GM18498 (cell line): Measurements from ENCODE around the gene CREB5.
"Not testable (repeated sequence)": the region's sequence is repeated elsewhere in the genome, so short reads cannot be mapped to it uniquely, and the experiment has no call there.

Experiments
- ATAC-seq: cut with Tn5 transposase; IDR thresholded peaks from one replicate; pipeline ENCODE4 v1.9.1; 2021; ENCODE audit warnings: mild to moderate bottlenecking, moderate library complexity; ENCODE audit not compliant: unreplicated experiment

The CREB5 gene

DNA sequence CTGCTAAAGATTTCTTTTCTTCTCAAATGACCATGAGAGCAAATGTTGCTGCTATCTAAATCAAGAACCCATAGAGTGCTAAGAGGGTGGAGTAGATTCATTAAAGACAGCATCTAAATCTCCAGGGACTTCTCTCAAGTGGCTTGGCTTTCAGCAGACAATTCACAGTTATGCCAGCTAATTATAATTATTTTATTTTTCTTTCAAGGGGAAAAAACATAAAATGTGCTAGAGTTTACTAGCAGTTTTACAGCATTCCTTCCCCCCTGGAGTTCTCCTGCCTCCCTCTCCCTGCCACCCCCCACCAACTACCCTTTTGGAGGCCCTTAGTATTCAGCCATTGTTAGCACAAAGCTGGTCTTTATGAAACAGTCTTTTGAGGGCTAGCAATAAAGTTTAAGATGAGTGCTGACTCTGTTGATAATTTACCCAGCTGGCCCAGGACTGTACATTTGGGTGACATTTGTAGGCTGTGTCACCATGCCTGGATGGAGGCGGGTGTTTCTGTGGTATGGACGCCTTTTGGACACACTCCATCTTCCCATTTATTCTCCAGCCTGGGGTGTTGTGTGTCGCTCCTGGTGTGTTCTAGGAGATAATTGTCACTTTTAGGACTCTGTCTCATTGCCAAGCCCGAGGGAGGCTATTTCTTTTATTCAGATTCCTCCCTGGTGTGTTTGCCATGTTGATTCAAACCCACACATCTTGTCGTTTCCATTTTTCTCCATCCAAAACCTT lies 160.2 kb downstream of the CREB5 start:
- no peak for ATAC-seq

- no peak for ATAC-seq
Measured at GRCh38 chr7:28573059-28573553, 160.8 kb downstream of the CREB5 start.

DNA sequence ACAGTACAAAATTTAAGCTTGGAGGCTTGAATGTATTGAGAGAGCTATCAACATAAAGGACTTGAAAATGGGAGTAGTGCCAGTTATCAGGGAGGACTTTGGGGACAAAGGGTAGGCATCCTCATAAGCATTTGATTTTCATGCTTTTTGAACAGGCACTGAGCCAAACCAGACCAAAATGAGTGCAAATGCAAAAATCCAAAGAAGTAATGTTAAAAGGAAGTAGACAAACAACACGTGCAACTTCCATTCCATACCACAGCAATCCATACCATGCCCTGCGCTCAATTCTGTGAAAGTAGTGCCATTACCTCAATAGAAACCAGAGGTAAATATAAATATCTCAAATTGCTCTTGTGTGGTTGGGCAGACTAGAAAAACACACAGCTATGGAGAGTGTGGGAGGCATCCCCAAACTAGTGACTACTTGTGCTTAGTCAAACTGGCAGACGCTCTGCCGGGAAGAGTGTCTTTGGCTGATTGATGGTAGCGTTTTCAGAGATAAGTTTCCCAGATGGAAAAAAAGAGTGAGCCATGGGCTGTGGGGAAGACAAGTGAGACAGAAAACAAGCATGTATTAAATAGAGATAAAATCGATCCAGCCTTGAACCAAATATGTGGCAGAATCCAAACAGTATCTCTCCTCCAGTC lies 161.5 kb downstream of the CREB5 start:
- no peak for ATAC-seq

- ATAC-seq: no peak
Measured at GRCh38 chr7:28575241-28575643, 162.9 kb downstream of the CREB5 start.

GRCh38 chr7:28576656-28577055 lies 164.3 kb downstream of the CREB5 start:
- ATAC-seq: no peak

- no peak for ATAC-seq
Measured at GRCh38 chr7:28579571-28579970, 167.3 kb downstream of the CREB5 start.

GRCh38 chr7:28580665-28581064 lies 168.3 kb downstream of the CREB5 start:
- ATAC-seq: no peak

DNA sequence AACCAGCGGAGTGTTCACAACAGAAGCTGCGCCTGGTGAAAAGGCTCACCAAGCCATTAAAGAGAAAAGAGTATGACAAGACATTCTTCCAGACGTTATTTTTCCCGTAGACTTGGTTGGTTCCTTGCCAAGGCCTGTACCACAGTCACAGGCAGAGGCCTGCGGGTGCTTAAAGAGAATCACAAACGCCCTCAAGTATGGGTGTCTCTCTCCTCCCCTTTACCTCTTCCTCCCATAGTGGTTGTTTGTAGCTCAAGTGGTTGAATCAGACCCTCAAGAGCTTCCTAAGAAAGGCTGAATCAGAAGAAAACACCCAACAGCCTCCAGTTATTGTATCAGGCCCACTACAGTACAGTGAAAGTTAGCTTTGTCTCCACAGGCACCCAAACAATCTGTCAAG lies 169.0 kb downstream of the CREB5 start:
- ATAC-seq: no peak

- ATAC-seq: no peak
Measured at GRCh38 chr7:28582226-28582625, 169.9 kb downstream of the CREB5 start.

DNA sequence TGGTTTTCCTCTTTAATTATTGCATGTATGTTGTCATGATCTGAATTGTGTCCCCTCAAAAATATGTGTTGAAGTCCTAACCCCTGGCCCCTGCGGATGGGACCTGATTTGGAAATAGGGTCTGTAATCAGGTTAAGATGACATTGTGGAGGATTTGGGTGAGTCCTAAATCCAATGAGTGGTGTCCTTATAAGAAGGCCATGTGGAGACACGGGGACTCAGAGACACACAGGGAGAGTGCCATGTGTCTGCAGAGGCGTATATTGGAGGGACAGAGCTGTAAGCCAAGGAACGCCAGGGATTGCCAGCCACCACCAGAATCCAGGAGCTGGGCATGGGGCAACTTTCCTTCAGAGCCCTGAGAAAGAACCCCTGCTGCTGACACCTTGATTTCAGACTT lies 171.9 kb downstream of the CREB5 start:
- no peak for ATAC-seq

DNA sequence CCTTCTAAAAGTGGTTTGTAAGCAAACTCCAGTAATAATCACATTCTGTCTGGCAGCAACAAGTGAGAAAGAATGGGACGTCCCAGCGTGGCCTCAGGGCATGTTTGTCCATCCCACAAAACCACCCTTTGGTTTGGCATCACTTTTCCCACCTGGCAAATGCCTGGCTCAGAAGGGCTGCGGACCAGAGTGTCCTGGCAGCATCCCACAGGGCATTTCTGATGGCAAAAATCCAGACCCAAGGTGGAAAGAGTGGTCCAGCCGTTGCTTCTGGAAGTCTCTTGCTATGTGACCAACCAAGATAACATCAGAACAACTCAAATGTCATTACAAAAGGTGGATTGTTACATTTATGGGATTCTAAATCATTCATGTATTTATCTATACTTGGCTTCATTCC lies 174.4 kb downstream of the CREB5 start:
- ATAC-seq: no peak

GRCh38 chr7:28587211-28587610 lies 174.9 kb downstream of the CREB5 start:
- ATAC-seq: no peak

- ATAC-seq: no peak
Measured at GRCh38 chr7:28588602-28589001, 176.3 kb downstream of the CREB5 start.

DNA sequence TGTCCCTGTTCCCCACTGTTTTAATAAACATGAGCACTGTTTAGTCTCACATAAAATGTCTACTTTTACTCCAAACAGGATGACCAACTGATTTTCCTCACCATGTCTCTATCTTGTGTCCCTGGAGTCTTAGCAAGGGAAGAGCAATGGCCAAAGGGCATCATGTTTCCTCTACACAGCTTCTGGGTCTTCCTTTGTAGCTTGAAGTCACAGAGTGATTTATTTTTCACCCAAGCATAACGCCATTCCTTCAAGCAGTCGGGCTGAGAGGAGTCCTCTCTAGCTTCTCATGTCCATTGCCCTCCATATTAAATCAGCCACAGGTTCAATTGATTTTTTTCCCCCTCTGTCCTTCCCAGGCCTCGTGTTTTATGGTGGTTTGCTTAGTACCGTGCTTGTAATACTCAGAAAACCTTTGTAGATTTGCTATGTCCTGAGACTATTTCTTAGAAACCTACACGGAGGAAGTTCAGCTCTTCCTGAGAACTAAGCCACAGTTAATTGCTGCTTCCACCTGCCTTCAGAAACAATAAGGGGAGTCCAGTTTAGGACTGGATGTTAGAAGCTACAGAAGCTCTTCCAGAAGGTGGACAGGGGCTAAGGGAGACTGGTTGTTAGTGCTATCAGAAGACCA lies 178.8 kb downstream of the CREB5 start:
- no peak for ATAC-seq

DNA sequence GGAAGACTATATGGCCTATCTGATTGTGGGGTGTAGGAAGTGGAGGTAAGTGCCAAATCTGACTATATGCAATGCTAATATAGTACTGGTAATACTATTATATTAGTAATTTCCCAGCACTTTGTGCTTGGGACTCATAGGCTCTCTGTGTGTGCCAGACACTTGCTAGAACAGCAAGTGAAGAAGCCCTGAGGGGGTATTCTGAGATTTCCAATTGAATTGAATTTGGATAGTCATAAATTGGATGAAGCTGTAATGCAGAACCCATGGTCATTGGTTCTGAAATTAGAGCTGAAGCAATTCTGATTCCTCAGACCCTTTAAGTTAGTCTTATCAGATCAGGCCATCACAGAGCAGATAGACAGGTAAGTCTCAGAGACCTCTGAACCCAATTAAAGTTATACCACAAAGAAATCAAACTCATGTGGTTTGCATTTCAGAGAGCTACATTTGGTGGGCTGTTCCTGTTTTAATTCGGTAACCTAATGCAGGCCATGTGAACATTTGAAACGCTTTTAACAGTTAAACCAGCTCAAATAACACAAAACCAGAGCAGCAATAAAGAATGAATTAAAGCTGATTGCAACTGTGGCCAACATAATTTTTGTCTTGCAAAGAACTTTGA lies 179.5 kb downstream of the CREB5 start:
- ATAC-seq: no peak

DNA sequence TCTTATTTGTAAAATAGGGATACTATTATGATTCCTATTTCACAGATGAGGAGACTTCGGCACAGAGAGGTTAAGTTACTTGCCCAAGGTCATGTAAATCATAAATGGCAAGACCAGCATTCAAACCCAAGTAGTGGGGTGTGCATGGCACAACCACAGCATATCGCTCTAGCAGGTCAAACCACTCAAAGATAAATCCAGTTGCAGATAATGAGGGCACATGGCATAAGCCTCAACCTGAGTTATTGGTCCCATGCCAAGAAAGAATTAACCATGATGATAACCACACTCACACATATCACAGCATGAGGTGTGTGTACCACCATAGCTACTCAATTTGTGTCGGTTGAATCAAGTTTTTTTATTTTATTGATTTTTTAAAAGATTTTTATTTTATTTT lies 180.5 kb downstream of the CREB5 start:
- ATAC-seq: no peak

DNA sequence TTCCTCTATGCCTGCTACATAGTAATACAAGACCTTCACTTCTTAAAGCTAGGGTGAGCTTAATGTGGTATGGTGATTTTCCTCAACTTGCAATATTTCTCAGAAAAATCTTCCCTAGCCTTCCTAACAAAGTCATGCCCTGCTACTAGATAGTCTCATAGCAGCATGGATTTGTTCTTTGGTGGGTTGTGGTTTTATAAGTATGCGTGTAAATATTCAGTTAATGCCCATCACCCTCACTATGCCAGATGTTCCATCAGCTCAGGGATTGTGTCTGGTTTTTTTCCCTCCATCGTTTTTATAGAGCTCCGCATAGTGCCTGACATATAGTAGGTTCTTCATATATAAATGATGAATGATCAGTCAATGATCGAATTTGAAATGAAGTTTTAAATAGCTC lies 182.8 kb downstream of the CREB5 start:
- ATAC-seq: no peak

DNA sequence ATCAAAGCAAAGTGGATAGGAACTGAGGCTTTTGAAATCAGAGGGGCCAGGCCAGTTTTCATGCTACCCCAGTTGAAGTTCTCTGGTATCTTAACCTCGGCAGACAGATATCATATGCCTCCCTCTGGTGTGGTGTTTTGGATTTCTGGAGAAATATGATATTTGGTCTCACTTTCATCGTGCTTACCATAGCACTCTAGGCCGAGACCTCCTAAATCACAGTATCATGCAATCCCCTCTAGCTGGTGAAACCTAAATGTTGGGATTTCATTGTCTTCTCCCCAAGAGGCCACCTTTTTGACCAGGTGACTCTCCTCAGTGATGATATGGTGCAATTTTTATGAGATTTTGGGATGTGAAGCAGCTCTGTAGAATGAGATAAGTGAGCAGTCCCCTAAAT lies 183.5 kb downstream of the CREB5 start:
- no peak for ATAC-seq

DNA sequence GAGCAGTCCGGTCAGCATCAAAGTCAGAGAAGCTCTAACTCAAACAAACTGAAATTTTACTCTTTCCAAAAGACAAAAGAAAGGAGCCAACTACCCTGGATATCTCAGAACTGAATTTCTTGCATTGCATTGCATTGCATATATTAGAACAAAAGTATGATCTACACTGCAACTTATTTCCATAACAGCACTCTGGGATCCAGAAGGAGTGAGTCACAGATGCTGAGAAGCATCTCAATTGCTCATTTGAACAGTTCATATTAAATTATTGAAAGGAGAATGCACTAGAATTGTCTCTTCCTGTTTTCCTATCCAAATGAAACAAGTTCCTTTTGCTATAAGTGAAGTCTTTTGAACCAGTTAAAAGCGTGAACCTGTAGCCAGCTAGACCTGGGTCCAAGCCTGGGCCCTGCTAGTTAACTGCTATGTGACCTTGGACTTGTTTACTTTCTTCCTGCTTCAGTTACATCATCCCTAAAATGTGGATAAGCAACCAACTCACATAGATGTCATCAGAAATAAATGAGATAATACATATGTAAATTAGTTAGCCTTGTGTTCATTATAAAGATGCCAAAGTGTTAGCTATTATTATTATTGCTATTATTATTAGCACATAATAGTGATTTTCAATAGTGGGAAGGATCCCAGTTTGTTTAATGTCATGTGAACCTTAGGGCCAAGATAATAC lies 184.1 kb downstream of the CREB5 start:
- no peak for ATAC-seq

GRCh38 chr7:28597284-28597683 lies 185.0 kb downstream of the CREB5 start:
- ATAC-seq: no peak

DNA sequence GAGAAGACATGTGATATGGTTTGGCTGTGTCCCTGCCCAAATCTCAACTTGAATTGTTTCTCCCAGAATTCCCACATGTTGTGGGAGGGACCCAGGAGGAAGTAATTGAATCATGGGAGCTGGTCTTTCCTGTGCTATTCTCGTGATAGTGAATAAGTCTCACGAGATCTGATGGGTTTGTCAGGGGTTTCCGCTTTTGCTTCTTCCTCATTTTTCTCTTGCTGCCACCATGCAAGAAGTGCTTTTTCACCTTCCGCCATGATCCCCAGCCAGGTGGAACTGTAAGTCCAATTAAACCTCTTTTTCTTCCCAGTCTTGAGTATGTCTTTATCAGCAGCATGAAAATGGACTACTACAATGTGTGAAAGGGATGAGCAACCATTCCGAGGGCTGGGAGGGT lies 185.7 kb downstream of the CREB5 start:
- ATAC-seq: not testable (repeated sequence)
